ENCODE results near the gene ELOVL3.

DNA sequence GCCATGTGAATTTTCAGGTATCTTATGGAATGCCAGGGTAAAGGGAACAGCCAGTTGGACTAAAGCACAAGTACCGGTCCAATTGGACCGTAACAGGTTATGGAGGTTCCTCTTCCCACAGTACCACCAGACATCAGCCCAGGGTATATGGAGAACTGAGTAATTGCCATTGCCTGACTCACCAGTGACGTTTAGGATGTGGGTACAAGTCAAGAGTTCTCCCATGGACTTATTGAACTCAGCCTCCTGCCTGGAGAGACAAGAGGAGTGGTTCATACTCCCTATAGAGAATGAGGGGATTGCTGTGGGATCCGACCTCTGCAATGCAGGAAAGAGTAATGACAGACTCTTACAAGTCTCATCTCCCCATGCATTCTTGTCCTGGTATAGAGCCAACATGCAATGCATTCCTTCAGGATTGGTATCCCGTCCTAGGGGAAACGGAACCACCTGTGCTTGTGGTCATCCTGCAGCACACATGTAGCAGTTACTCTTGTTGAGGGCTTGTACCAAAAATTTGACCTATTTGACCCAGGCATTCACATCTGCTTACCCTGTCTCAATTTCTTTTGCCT lies 30.7 kb upstream of the ELOVL3 start:
- TF ChIP-seq, protein P1, sequence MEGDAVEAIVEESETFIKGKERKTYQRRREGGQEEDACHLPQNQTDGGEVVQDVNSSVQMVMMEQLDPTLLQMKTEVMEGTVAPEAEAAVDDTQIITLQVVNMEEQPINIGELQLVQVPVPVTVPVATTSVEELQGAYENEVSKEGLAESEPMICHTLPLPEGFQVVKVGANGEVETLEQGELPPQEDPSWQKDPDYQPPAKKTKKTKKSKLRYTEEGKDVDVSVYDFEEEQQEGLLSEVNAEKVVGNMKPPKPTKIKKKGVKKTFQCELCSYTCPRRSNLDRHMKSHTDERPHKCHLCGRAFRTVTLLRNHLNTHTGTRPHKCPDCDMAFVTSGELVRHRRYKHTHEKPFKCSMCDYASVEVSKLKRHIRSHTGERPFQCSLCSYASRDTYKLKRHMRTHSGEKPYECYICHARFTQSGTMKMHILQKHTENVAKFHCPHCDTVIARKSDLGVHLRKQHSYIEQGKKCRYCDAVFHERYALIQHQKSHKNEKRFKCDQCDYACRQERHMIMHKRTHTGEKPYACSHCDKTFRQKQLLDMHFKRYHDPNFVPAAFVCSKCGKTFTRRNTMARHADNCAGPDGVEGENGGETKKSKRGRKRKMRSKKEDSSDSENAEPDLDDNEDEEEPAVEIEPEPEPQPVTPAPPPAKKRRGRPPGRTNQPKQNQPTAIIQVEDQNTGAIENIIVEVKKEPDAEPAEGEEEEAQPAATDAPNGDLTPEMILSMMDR (conservative IDR thresholded peaks at IDR 0.05 in 1 of 2, IDR thresholded peaks at IDR 0.05 in 1 of 2; ENCODE audit: extremely low read depth in 1 of 2, insufficient read depth in 1 of 2, low read depth in 1 of 2, low read length in 2 of 2), result no peak
- no peak for TF ChIP-seq EZH2 (IDR thresholded peaks at IDR 0.05; ENCODE audit: borderline replicate concordance, low read length)
